SH-SY5Y (cell line): ENCODE results near the gene MMRN1.

Source experiments
- GATA2 ChIP-seq: IDR thresholded peaks from 2 replicates; pipeline ENCODE4 v1.6.1; 2011; ENCODE audit warnings: mild to moderate bottlenecking, low read depth, low read length
- GATA3 ChIP-seq: IDR thresholded peaks from 2 replicates; pipeline ENCODE4 v1.6.1; 2011; ENCODE audit warnings: low read depth, mild to moderate bottlenecking, low read length, moderate library complexity

The MMRN1 gene

DNA sequence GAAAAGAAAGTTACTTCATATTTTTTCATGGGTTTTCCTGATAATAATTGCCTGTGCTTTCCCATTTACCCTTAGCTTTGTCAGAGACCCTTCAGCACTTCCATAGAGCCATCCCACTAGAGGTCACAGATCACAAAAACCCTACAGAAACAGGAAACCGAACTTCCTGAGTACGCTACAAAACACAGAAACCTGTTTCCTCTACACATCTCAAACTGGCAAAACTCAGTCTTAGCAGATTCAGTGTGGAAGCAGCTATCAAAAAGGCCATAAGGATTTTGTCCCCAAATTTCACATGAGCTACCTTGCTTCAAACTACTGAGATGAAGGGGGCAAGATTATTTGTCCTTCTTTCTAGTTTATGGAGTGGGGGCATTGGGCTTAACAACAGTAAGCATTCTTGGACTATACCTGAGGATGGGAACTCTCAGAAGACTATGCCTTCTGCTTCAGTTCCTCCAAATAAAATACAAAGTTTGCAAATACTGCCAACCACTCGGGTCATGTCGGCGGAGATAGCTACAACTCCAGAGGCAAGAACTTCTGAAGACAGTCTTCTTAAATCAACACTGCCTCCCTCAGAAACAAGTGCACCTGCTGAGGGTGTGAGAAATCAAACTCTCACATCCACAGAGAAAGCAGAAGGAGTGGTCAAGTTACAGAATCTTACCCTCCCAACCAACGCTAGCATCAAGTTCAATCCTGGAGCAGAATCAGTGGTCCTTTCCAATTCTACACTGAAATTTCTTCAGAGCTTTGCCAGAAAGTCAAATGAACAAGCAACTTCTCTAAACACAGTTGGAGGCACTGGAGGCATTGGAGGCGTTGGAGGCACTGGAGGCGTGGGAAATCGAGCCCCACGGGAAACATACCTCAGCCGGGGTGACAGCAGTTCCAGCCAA is at the start of gene MMRN1:
Gene MMRN1 (plus strand): TSS at position 206 of the 902 bp plus-strand sequence. CDS start 118 bp downstream, at position 324.
- TF ChIP-seq GATA3, result no peak
- TF ChIP-seq GATA2, result no peak

- no peak for TF ChIP-seq GATA3
- TF ChIP-seq GATA2, result no peak
Measured at GRCh38 chr4:89847571-89848325, 46.9 kb upstream of the MMRN1 start.

DNA sequence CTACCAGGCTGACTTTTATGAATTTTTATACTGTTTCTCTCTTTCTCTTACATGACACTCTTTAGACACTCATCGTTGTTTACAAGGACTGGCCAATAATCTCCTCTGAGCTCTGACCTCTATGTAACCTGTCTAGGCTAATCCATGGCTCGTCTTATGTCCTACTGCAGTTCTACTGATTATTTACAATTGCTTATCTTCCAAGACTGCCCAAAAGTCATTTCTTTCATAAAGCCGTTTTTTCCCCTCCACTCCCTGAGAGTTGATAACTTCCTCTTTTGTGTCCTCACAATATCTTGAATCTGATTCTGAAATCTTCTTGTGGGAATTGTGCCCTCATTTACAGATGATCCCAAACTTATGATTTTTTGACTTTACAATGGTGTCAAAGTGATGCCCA is 39.4 kb upstream of the MMRN1 start:
- TF ChIP-seq GATA2, result no peak
- TF ChIP-seq GATA3, result no peak

DNA sequence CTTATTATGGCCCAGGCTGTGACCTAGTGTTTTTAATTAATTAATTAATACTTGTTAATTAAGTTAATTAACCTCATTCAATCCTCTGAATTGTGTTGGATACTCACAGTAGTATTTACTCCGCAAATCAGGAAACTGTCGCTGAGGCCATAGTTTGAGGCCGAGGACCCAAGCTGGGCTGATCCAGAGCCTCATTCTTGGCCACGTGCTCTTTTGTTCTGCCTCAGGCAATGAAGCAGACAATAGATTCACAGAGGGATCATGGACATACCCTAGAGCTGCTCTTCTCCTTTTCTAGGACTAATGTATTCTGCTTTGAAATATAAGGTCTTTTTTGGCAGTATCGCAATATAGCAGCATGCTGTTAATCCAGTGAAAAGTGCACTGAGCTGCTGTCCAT is 33.7 kb upstream of the MMRN1 start:
- TF ChIP-seq GATA2, result no peak
- TF ChIP-seq GATA3, result no peak

- TF ChIP-seq GATA3 (no peak), GATA2 (no peak)
Measured at GRCh38 chr4:89863533-89863932, 31.1 kb upstream of the MMRN1 start.

- TF ChIP-seq GATA2, result no peak
- TF ChIP-seq GATA3, result no peak
Measured at GRCh38 chr4:89868276-89868675, 26.4 kb upstream of the MMRN1 start.

GRCh38 chr4:89868999-89869589 is 25.6 kb upstream of the MMRN1 start:
- TF ChIP-seq GATA3 (no peak), GATA2 (no peak)

DNA sequence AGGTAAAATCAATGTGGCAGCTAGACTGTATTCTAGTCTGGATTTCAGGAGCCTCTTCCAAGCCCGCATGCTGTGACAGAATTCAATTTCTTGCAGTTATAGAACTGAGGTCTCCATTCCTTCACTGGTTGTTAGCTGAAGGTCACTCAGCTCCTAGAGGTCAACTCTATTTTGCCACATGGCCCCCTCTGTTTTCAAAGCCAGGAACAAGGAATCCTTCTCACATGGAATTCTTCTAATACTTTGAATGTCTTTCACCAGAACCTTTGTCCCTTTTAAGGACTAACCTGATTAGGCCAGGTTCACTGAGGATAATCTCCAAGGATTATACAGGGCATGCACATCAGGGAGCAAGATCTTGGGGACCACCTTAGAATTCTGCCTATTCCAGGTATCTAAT is 23.4 kb upstream of the MMRN1 start:
- TF ChIP-seq GATA2 (no peak), GATA3 (no peak)

DNA sequence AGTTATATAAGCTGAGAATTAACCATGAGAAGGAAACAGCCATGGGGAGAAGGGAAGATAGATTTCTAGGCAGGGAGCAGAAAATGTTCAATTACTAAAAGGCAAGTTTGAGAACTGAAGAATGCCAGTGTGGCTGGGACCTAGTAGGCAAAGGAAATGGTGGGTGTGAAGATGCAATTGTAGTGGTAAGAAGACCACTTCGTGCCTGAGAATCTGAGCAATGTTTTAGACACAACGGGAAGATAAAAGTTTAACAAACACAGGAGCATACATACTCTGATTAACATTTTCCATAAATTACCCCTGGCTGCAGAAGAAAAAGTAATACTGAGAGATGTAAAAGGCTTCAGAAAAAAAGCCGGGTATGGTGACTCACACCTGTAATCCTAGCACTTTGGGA is 18.1 kb upstream of the MMRN1 start:
- TF ChIP-seq GATA3, result no peak
- TF ChIP-seq GATA2, result no peak

DNA sequence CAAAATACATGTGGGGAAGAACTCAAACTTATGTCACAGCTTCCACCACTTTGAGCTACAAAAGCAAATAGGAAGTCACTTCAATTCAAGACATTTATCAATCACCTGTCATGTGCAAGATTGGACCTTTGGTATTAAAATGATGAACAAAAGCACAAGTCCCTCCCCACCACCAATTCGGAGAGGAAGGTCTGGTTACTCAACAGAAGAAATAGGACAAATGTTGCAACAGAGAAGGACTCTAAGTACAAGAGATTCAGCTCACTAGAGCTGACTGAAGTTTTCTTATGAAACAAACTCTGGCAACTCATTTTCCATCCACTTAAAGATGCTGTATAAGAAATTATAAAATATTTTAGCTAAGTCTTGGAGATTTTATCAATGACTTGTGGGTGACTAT is 16.0 kb upstream of the MMRN1 start:
- TF ChIP-seq GATA3 (no peak), GATA2 (no peak)

DNA sequence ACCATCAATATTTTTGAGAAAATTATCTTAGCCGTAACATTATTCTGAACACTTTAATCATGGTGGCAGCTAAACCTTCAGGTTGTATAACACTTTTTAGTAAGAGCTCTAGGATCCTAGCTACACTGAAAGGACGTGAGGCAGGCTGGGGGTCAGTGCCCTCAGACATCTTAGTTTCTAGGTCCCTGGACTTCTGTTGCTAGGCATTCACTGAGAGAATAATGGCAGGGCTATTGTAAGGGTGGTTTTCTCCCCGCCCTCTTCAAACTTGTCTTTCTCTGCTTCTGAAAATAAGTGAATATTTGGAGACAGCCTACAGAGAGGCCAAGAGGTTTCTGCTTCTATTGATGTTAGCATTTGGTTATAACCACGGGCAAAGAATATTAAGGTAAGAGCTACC is 15.4 kb upstream of the MMRN1 start:
- TF ChIP-seq GATA3 (no peak), GATA2 (no peak)

GRCh38 chr4:89889289-89889688 is 5.4 kb upstream of the MMRN1 start:
- TF ChIP-seq GATA3 (no peak), GATA2 (no peak)

DNA sequence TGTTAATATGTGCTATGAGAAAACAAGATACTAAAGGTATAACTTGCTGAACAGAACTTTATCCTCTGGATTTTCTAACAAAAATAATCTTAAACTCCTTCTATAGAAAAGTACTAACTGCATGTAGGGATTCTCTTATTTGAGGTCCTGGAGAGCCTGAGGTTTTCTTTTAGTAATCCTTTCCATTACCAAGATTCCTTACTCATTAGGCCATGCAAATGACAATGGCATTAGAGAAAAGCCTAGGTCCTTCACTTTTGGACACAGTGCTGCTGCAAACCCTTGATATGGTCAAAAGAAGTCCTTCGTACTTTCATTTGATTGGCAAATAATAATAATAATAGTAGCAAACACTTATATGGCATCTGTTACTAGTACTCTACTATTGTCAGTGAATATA is 3.2 kb downstream of the MMRN1 start:
- no peak for TF ChIP-seq GATA2
- TF ChIP-seq GATA3, result no peak

GRCh38 chr4:89898304-89898716 is 3.7 kb downstream of the MMRN1 start:
- no peak for TF ChIP-seq GATA3
- TF ChIP-seq GATA2, result no peak
